CD4-positive, CD25-positive, alpha-beta regulatory T cell (primary cell): ENCODE results near the gene CES5A. TPM values are rescaled to one million over a fixed set of nuclear protein-coding genes. Genes with fewer than 3 reads are reported as not detected.
"Not testable (repeated sequence)": the region's sequence is repeated elsewhere in the genome, so short reads cannot be mapped to it uniquely, and the experiment has no call there.

Experiments
- ATAC-seq, 2 donors: fragments of 150-1000 bp; cut with Tn5 transposase; one replicate each; pipeline ENCODE4 v1.10.0; 2021; ENCODE audit warnings: low read depth in 2 of 2, moderate number of reproducible peaks in 2 of 2, moderate library complexity in 1 of 2
- DNase-seq, 3 donors: peaks; one replicate each; pipeline versions ENCODE4 v3.0.0 to v3.0.0-alpha.2; 2012 to 2022; ENCODE audit warnings: mixed read lengths in 1 of 3
- H3K27ac ChIP-seq: one replicate; pipeline ENCODE4 v1.7.0; 2013; ENCODE audit warnings: mild to moderate bottlenecking, low read length; ENCODE audit not compliant: insufficient read depth, poor library complexity, severe bottlenecking
- H3K27me3 ChIP-seq: one replicate; pipeline ENCODE4 v1.7.0; 2013; ENCODE audit warnings: low read length; ENCODE audit not compliant: control insufficient read depth, insufficient read depth
- H3K36me3 ChIP-seq: one replicate; pipeline ENCODE4 v1.7.0; 2013; ENCODE audit warnings: mild to moderate bottlenecking, low read length, moderate library complexity; ENCODE audit not compliant: control insufficient read depth, insufficient read depth
- H3K4me1 ChIP-seq: 2 replicates; pipeline ENCODE4 v1.7.0; 2013; ENCODE audit warnings: mild to moderate bottlenecking, low read length; ENCODE audit not compliant: insufficient read depth, control insufficient read depth, poor library complexity, severe bottlenecking
- H3K4me3 ChIP-seq: one replicate; pipeline ENCODE4 v1.7.0; 2013; ENCODE audit warnings: low read depth, mild to moderate bottlenecking, low read length, moderate library complexity
- H3K9me3 ChIP-seq, 2 experiments: 1 replicate in 1 of 2; 2 replicates in 1 of 2; pipeline ENCODE4 v1.7.0; 2013; ENCODE audit warnings: low read length in 2 of 2, mild to moderate bottlenecking in 1 of 2, moderate library complexity in 1 of 2; ENCODE audit not compliant: control insufficient read depth in 2 of 2
- H3K27ac Mint-ChIP-seq, 3 donors: one replicate each; pipeline ENCODE4 v1.8.0; 2020 to 2022; ENCODE audit warnings: mild to moderate bottlenecking in 3 of 3, mixed read lengths in 3 of 3, moderate library complexity in 2 of 3
- H3K27me3 Mint-ChIP-seq: one replicate; pipeline ENCODE4 v1.8.0; 2022; ENCODE audit warnings: mild to moderate bottlenecking, mixed read lengths
- H3K36me3 Mint-ChIP-seq: one replicate; pipeline ENCODE4 v1.8.0; 2020; ENCODE audit warnings: mixed read lengths
- H3K4me1 Mint-ChIP-seq, 4 donors: one replicate each; pipeline ENCODE4 v1.8.0; 2020 to 2022; ENCODE audit warnings: mixed read lengths in 4 of 4, mild to moderate bottlenecking in 1 of 4
- H3K4me3 Mint-ChIP-seq, 4 donors: one replicate each; pipeline ENCODE4 v1.8.0; 2020 to 2022; ENCODE audit warnings: mild to moderate bottlenecking in 4 of 4, mixed read lengths in 4 of 4, moderate library complexity in 3 of 4
- H3K9me3 Mint-ChIP-seq, 7 donors: one replicate each; pipeline ENCODE4 v1.8.0; 2020 to 2022; ENCODE audit warnings: mixed read lengths in 7 of 7, mild to moderate bottlenecking in 3 of 7, moderate library complexity in 2 of 7
- polyA plus RNA-seq, 4 donors: library from polyadenylated mRNA; unstranded; fragments of 300-500 nt; fragmentation: Illumina TruSeq; gene quantifications; one replicate each; pipeline ENCODE4 v1.2.3, GENCODE V29; 2021
- total RNA-seq: library from RNA; stranded (reverse); gene quantifications from one replicate; pipeline ENCODE4 v1.2.3, GENCODE V29; 2022

Gene CES5A
- total and polyA plus RNA-seq, 5 donors from 2014 or later: not detected

DNA sequence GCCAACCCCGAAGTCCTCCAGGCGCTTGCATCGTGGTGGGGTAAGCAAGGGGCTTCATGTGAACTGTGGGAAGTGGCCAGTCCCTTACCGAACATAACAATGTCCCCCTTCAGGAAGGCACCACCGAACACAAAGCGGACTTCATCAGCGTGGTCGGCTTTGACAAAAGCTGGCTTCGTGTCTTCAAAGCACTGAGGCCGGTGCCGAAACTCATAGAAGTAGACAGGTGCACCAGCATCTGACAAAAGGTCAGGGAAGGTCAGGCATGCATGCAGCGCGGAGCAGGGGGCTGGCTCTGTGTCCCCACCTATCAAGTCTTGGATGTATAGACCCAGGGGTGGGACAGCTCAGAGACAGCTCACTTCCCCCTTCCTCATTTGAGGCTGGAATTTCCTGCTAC lies 25.6 kb downstream of the CES5A start:
- no peak overlapping the region for H3K4me3 Mint-ChIP-seq
- no peak for ATAC-seq
- Histone ChIP-seq H3K4me3 (no peak overlapping the region), H3K36me3 (no peaks in the 10 kb centered on the region), H3K9me3 (no peaks in the 10 kb centered on the region), H3K27ac (no peak overlapping the region), H3K4me1 (no peaks in the 10 kb centered on the region), H3K27me3 (no peaks in the 10 kb centered on the region)
- no peaks in the 10 kb centered on the region for H3K36me3 Mint-ChIP-seq
- H3K9me3 Mint-ChIP-seq: peaks cover 0 to 3% (median 0%) of the 10 kb centered on the region in 7 donors
- no peak for DNase-seq
- H3K4me1 Mint-ChIP-seq: no peaks in the 10 kb centered on the region
- H3K27ac Mint-ChIP-seq: no peak overlapping the region
- peaks cover 18% of the 10 kb centered on the region for H3K27me3 Mint-ChIP-seq

DNA sequence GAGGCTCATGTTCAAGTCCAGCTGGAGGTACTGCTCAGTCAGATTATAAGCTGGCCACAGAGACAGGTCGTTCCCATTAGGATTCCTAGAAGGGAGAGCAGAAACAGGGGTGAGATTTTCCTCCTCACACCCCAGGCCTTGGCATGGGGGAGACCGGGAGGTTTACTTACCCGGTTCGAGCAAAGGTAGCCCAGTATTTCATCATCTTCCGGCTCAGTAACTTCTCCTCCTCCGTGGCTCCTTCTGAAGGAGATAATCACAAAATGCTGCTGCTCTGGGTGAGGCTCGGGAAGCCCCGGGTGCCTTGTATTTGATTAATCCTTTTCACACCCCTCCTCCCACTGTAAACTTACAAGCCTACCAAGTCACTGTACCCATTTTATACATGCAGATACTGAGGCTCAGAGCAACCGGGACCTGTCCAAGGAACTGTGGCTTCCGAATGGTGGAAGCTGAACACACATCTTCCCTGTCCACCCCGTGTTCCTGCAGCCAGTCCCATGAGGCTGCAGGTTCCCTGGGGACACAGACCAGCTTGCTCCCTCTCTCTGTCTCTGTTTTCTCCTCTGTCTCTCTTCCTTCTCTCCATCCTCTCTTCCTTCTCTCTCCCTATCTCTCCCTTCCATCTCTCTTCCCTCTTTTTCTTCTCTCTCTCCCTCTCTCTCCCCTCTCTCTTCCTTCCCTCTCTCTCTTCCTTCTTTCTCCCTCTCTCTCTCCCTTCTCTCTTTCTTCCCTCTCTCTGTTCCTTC lies 28.4 kb downstream of the CES5A start:
- no peak overlapping the region for H3K4me3 Mint-ChIP-seq
- H3K9me3 Mint-ChIP-seq: no peaks in the 10 kb centered on the region
- Histone ChIP-seq H3K27me3 (no peaks in the 10 kb centered on the region), H3K36me3 (no peaks in the 10 kb centered on the region), H3K4me1 (no peaks in the 10 kb centered on the region), H3K27ac (no peak overlapping the region), H3K9me3 (no peaks in the 10 kb centered on the region), H3K4me3 (no peak overlapping the region)
- H3K27ac Mint-ChIP-seq: no peak overlapping the region
- peaks cover 18% of the 10 kb centered on the region for H3K27me3 Mint-ChIP-seq
- ATAC-seq (no peak), DNase-seq (no peak)
- no peaks in the 10 kb centered on the region for H3K4me1 Mint-ChIP-seq
- H3K36me3 Mint-ChIP-seq: no peaks in the 10 kb centered on the region

- H3K4me1 ChIP-seq: no peaks in the 10 kb centered on the region
- ATAC-seq (no peak), DNase-seq (no peak)
- Mint-ChIP-seq H3K36me3 (no peaks in the 10 kb centered on the region), H3K4me3 (no peak overlapping the region), H3K27me3 (peaks cover 14% of the 10 kb centered on the region), H3K9me3 (no peaks in the 10 kb centered on the region), H3K27ac (no peak overlapping the region), H3K4me1 (no peaks in the 10 kb centered on the region)
- H3K27me3 ChIP-seq: no peaks in the 10 kb centered on the region
- no peaks in the 10 kb centered on the region for H3K9me3 ChIP-seq
- no peak overlapping the region for H3K4me3 ChIP-seq
- no peaks in the 10 kb centered on the region for H3K36me3 ChIP-seq
- no peak overlapping the region for H3K27ac ChIP-seq
Observed at GRCh38 chr16:55843105-55843395, 32.1 kb downstream of the CES5A start.

DNA sequence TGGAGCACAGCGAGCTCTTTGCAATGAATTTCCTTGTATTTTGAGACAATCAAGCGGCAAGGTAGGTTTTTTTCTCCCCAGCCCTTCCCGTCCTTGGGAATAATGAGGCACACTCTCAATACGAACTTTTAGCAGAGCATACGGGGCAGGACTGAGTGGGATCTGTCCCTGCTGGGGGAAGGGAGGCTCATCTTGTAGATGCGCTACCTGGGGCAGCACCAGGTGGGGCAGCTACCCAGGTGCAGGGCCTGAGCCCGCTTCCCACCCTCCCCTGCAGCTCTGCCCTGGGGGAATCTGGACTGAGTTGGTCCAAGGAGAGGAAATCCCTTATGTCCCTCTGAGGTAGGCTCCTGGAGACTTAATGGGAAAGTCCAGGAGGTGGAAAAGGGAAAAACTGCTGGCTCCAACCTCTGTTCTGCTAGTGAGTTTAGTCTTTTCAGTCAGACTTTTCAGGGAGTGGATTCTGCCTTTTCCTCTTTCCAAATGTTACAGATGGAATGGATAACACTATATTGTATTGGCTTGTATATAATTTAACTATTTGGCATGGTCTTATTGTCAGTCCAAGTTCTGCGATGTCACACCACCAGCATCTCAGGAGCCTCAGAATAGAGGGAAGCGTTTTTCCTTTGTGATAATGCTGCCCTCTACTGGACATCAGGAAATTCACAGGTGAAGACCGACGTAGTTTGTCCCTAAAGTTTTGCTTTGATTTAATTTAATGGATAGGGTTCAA lies 32.6 kb downstream of the CES5A start:
- DNase-seq: peak in 2 of 3 donors; percentile 18 to 29
- no peaks in the 10 kb centered on the region for H3K9me3 Mint-ChIP-seq
- no peaks in the 10 kb centered on the region for H3K36me3 ChIP-seq
- no peaks in the 10 kb centered on the region for H3K36me3 Mint-ChIP-seq
- H3K27ac ChIP-seq: no peak overlapping the region
- H3K27me3 Mint-ChIP-seq: peaks cover 14% of the 10 kb centered on the region
- peak in 1 of 2 donors; percentile 39 for ATAC-seq
- no peaks in the 10 kb centered on the region for H3K4me1 Mint-ChIP-seq
- no peaks in the 10 kb centered on the region for H3K9me3 ChIP-seq
- no peak overlapping the region for H3K27ac Mint-ChIP-seq
- H3K27me3 ChIP-seq: no peaks in the 10 kb centered on the region
- no peak overlapping the region for H3K4me3 ChIP-seq
- H3K4me1 ChIP-seq: no peaks in the 10 kb centered on the region
- no peak overlapping the region for H3K4me3 Mint-ChIP-seq

DNA sequence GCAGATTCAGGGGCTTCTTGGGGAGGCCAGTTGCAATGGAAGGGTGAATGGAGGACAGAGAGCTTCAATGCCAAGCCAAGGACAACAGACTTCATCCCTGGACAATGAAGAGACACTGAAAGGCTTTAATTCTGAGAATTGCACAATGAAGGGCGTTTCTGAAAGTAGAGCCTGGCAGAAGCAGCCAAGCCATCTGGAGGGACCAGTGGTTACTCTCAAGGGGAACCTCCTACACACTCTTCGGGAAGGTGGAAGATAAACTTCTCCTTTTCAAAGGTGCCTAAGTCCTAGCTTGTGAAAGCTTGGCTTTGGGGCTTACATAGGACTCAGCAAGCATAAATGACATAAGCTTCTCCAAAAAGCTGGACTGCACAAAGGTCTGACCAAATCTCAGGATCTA lies 36.1 kb downstream of the CES5A start:
- Mint-ChIP-seq H3K27ac (no peak overlapping the region), H3K9me3 (no peaks in the 10 kb centered on the region), H3K36me3 (no peaks in the 10 kb centered on the region), H3K4me1 (no peaks in the 10 kb centered on the region), H3K27me3 (peaks cover 4% of the 10 kb centered on the region), H3K4me3 (no peak overlapping the region)
- Histone ChIP-seq H3K27me3 (peaks cover 1% of the 10 kb centered on the region), H3K27ac (no peak overlapping the region), H3K9me3 (no peaks in the 10 kb centered on the region), H3K4me3 (no peak overlapping the region), H3K36me3 (no peaks in the 10 kb centered on the region), H3K4me1 (no peaks in the 10 kb centered on the region)
- DNase-seq: no peak
- ATAC-seq: no peak

GRCh38 chr16:55836158-55836611 lies 39.0 kb downstream of the CES5A start:
- Mint-ChIP-seq H3K4me1 (no peaks in the 10 kb centered on the region), H3K9me3 (no peaks in the 10 kb centered on the region), H3K36me3 (no peaks in the 10 kb centered on the region), H3K27ac (no peak overlapping the region), H3K4me3 (no peak overlapping the region), H3K27me3 (peaks cover 4% of the 10 kb centered on the region)
- Histone ChIP-seq H3K9me3 (no peaks in the 10 kb centered on the region), H3K4me3 (no peak overlapping the region), H3K4me1 (no peaks in the 10 kb centered on the region), H3K27me3 (peaks cover 3% of the 10 kb centered on the region), H3K27ac (no peak overlapping the region), H3K36me3 (no peaks in the 10 kb centered on the region)
- DNase-seq (no peak), ATAC-seq (no peak)

GRCh38 chr16:55835581-55835980 lies 39.6 kb downstream of the CES5A start:
- Histone ChIP-seq H3K27ac (no peak overlapping the region), H3K4me1 (no peaks in the 10 kb centered on the region), H3K36me3 (no peaks in the 10 kb centered on the region), H3K27me3 (peaks cover 3% of the 10 kb centered on the region), H3K9me3 (no peaks in the 10 kb centered on the region), H3K4me3 (no peak overlapping the region)
- Mint-ChIP-seq H3K4me1 (no peaks in the 10 kb centered on the region), H3K27ac (no peak overlapping the region), H3K4me3 (no peak overlapping the region), H3K36me3 (no peaks in the 10 kb centered on the region), H3K9me3 (peaks cover 0 to 1% (median 0%) of the 10 kb centered on the region in 7 donors), H3K27me3 (peaks cover 4% of the 10 kb centered on the region)
- ATAC-seq (no peak), DNase-seq (no peak)

GRCh38 chr16:55835173-55835572 lies 40.0 kb downstream of the CES5A start:
- not testable (repeated sequence) for H3K4me3 ChIP-seq, H3K4me1 ChIP-seq, H3K36me3 Mint-ChIP-seq, H3K27ac ChIP-seq, H3K4me1 Mint-ChIP-seq, ATAC-seq, DNase-seq, H3K27me3 ChIP-seq, H3K27me3 Mint-ChIP-seq, H3K9me3 ChIP-seq, H3K9me3 Mint-ChIP-seq, H3K4me3 Mint-ChIP-seq, H3K27ac Mint-ChIP-seq, H3K36me3 ChIP-seq
